Measurements from ENCODE around the gene LRRC32. TPM values are rescaled to one million over a fixed set of nuclear protein-coding genes. Genes with fewer than 3 reads are reported as not detected.

LRRC32 gene
- total RNA-seq, 1 donor = 37.6 TPM

DNA sequence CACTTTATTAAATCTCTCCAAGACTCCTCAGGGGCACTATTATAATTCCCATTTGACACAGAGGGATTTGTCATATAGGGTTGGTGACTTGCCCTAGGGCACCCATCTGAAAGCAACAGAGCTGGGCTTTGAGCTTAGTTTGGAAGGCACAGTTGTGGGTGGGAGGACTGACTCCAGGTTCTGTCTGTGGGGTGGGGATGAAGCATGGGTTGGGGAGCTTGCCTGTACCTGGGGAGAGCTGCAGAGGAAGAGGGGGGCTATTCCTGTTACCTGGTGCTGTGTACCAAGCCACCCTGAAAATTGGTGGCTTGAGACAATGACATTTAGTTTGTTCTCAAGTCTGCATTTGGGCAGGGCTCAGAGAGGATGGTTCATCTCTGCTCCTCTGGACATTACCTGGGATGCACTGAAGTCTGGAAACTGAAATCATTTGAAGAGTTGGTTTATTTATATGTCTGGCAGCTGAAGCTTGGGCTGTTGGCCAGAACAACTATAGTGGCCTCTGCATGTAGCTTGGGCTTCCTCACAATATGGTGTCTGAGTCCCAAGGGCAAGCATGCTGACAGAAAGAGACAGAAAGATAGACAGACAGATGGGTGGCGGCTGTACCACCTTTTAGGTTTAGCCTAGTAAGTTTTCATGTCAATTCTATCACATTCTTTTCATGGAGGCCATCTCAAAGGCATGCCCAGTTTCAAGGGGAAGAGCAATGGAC is 44.9 kb downstream of the LRRC32 start:
- H3K4me1 ChIP-seq (ENCODE audit: insufficient read depth, low read length) = peaks cover 48% of the 10 kb centered on the region

DNA sequence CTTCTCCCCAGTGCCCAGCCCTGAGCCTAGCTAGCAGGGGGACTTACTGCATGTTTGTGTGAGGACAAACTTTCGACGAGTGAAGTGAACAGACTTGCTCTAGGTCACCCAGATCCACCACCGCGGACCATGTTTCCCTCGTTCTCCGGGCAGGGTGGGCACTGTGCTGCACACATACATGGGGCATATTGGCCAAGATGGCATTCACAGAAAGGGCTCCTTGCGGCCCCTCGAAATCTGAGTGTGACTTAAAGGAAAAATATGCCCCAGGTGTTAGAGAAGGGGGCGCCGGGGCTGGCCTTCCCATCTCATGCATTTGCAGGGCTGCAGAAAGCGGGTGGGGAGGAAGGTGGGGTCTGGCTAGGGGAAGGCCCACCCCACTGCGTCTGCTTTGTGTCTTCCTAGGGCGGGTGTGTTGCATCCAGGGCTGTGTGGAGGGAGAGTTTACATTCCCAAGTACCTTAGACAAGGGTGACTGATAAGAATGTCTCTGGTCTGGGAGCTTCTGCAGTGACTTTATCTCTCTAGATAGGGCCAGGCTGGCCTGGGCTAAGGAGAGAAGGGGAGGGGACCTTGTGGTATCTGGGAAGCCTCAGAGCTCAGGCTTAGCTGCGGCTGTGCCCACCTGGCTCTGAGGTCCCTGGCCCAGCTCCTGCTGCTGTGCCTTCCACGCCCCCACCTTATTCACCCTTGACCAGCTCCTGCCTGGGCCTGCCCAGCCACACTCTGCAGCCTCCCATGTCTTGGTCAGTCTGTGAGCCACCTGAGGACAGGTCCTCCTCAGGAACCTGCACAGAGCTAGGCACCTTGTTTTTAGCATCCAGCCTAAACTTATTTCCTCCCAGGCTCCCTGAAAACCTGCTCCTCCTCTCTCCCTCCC is 45.8 kb downstream of the LRRC32 start:
- peaks cover 43% of the 10 kb centered on the region for H3K4me1 ChIP-seq (ENCODE audit: insufficient read depth, low read length)
- TF ChIP-seq, protein P1, sequence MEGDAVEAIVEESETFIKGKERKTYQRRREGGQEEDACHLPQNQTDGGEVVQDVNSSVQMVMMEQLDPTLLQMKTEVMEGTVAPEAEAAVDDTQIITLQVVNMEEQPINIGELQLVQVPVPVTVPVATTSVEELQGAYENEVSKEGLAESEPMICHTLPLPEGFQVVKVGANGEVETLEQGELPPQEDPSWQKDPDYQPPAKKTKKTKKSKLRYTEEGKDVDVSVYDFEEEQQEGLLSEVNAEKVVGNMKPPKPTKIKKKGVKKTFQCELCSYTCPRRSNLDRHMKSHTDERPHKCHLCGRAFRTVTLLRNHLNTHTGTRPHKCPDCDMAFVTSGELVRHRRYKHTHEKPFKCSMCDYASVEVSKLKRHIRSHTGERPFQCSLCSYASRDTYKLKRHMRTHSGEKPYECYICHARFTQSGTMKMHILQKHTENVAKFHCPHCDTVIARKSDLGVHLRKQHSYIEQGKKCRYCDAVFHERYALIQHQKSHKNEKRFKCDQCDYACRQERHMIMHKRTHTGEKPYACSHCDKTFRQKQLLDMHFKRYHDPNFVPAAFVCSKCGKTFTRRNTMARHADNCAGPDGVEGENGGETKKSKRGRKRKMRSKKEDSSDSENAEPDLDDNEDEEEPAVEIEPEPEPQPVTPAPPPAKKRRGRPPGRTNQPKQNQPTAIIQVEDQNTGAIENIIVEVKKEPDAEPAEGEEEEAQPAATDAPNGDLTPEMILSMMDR (IDR thresholded peaks at IDR 0.05; ENCODE audit: extremely low read depth, low read depth, low read length) = no peak
- DNase-seq (ENCODE audit: insufficient read length, low spot score, missing footprints) = peak; percentile 22
- no peaks in the 10 kb centered on the region for H4K20me1 ChIP-seq (ENCODE audit: insufficient read depth, low read length)
- no peak overlapping the region for H2AFZ ChIP-seq (ENCODE audit: low read length)
- H3K27me3 ChIP-seq (ENCODE audit: insufficient read depth, low read length) = no peaks in the 10 kb centered on the region
- no peak overlapping the region for H3K4me3 ChIP-seq (ENCODE audit: insufficient read depth, low read length)
- peaks cover 4% of the 10 kb centered on the region for H3K9me3 ChIP-seq (ENCODE audit: low read depth, low read length)
- H3K79me2 ChIP-seq (ENCODE audit: insufficient read depth, low read length) = no peaks in the 10 kb centered on the region
- no peak overlapping the region for H3K4me2 ChIP-seq (ENCODE audit: insufficient read depth, low read length)
- H3K36me3 ChIP-seq (ENCODE audit: insufficient read depth, low read length) = no peaks in the 10 kb centered on the region
- no peak overlapping the region for H3K27ac ChIP-seq (ENCODE audit: low read depth, low read length)

More for the DNA sequence above, 44.9 kb downstream of the LRRC32 start:
- no peaks in the 10 kb centered on the region for H3K79me2 ChIP-seq (ENCODE audit: insufficient read depth, low read length)
- no peak overlapping the region for H3K27ac ChIP-seq (ENCODE audit: low read depth, low read length)
- TF ChIP-seq, protein P1 (IDR thresholded peaks at IDR 0.05; ENCODE audit: extremely low read depth, low read depth, low read length) = no peak
- H2AFZ ChIP-seq (ENCODE audit: low read length) = no peak overlapping the region
- DNase-seq (ENCODE audit: insufficient read length, low spot score, missing footprints) = no peak
- H4K20me1 ChIP-seq (ENCODE audit: insufficient read depth, low read length) = no peaks in the 10 kb centered on the region
- no peaks in the 10 kb centered on the region for H3K36me3 ChIP-seq (ENCODE audit: insufficient read depth, low read length)
- no peak overlapping the region for H3K4me2 ChIP-seq (ENCODE audit: insufficient read depth, low read length)
- H3K4me3 ChIP-seq (ENCODE audit: insufficient read depth, low read length) = no peak overlapping the region
- peaks cover 4% of the 10 kb centered on the region for H3K9me3 ChIP-seq (ENCODE audit: low read depth, low read length)
- no peaks in the 10 kb centered on the region for H3K27me3 ChIP-seq (ENCODE audit: insufficient read depth, low read length)

DNA sequence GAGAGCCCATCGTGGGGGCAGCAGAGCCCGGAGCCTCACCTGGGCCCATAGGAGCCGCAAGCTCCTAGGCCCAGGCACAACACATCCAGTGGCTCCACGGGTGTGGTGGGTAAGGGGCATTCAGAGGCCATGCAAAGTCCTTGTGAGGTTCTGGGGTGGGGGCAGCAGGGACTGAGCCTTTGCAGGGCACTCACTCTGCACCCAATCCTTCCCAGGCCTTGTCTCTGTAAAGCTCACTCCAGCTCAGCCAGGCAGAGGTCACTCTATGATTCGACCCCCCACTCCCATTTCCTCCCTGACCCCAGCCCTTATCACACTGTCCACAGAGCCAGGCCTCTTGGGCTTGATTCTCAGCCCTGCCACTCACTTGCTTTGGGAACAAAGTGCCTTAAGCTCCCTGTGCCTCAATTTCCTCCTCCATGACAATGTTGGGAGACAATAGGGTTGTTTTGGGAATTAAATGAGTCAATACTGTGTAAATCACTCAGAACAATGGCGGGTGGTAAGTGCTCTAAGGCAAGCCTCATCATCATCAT is 46.6 kb downstream of the LRRC32 start:
- Histone ChIP-seq H3K9me3 (ENCODE audit: low read depth, low read length) (peaks cover 4% of the 10 kb centered on the region), H2AFZ (ENCODE audit: low read length) (no peak overlapping the region), H4K20me1 (ENCODE audit: insufficient read depth, low read length) (no peaks in the 10 kb centered on the region), H3K27me3 (ENCODE audit: insufficient read depth, low read length) (no peaks in the 10 kb centered on the region), H3K27ac (ENCODE audit: low read depth, low read length) (no peak overlapping the region), H3K4me3 (ENCODE audit: insufficient read depth, low read length) (no peak overlapping the region), H3K4me2 (ENCODE audit: insufficient read depth, low read length) (no peak overlapping the region), H3K36me3 (ENCODE audit: insufficient read depth, low read length) (no peaks in the 10 kb centered on the region), H3K4me1 (ENCODE audit: insufficient read depth, low read length) (peaks cover 41% of the 10 kb centered on the region), H3K79me2 (ENCODE audit: insufficient read depth, low read length) (no peaks in the 10 kb centered on the region)
- TF ChIP-seq, protein P1 (IDR thresholded peaks at IDR 0.05; ENCODE audit: extremely low read depth, low read depth, low read length) = no peak
- peak; percentile 50 for DNase-seq (ENCODE audit: insufficient read length, low spot score, missing footprints)

All from osteoblast (primary cell).